Duodenal mucosa (tissue), 2 donors: ENCODE measurements around the gene FBXO45.
"Not testable (repeated sequence)": the region's sequence is repeated elsewhere in the genome, so short reads cannot be mapped to it uniquely, and the experiment has no call there.

Experiments used
- H3K27ac ChIP-seq: one replicate; pipeline ENCODE4 v1.7.0; 2013; ENCODE audit warnings: low read depth, low read length
- H3K27me3 ChIP-seq, 2 donors: one replicate each; pipeline ENCODE4 v1.7.0; 2013; ENCODE audit warnings: low read length in 2 of 2, control low read depth in 1 of 2; ENCODE audit not compliant: insufficient read depth in 2 of 2, control insufficient read depth in 1 of 2
- H3K36me3 ChIP-seq, 2 donors: one replicate each; pipeline ENCODE4 v1.7.0; 2013; ENCODE audit warnings: low read length in 2 of 2, control low read depth in 1 of 2; ENCODE audit not compliant: insufficient read depth in 2 of 2, control insufficient read depth in 1 of 2
- H3K4me1 ChIP-seq, 2 donors: one replicate each; pipeline ENCODE4 v1.7.0; 2013; ENCODE audit warnings: low read length in 2 of 2, control low read depth in 1 of 2; ENCODE audit not compliant: insufficient read depth in 2 of 2, control insufficient read depth in 1 of 2
- H3K4me3 ChIP-seq, 2 donors: one replicate each; pipeline ENCODE4 v1.7.0; 2013; ENCODE audit warnings: low read length in 2 of 2, low read depth in 1 of 2
- H3K9ac ChIP-seq, 2 donors: one replicate each; pipeline ENCODE4 v1.7.0; 2013; ENCODE audit warnings: low read length in 2 of 2, low read depth in 1 of 2
- H3K9me3 ChIP-seq, 2 donors: one replicate each; pipeline ENCODE4 v1.7.0; 2013; ENCODE audit warnings: low read length in 2 of 2, control low read depth in 1 of 2; ENCODE audit not compliant: control insufficient read depth in 1 of 2

Gene FBXO45

GRCh38 chr3:196555295-196555694 lies 13.2 kb upstream of the FBXO45 start:
- Histone ChIP-seq H3K36me3 (peaks cover 0 to 8% of the 10 kb centered on the region in 2 donors), H3K9ac (no peak overlapping the region), H3K9me3 (no peaks in the 10 kb centered on the region), H3K4me3 (no peak overlapping the region), H3K27me3 (no peaks in the 10 kb centered on the region), H3K4me1 (no peaks in the 10 kb centered on the region), H3K27ac (no peak overlapping the region)

DNA sequence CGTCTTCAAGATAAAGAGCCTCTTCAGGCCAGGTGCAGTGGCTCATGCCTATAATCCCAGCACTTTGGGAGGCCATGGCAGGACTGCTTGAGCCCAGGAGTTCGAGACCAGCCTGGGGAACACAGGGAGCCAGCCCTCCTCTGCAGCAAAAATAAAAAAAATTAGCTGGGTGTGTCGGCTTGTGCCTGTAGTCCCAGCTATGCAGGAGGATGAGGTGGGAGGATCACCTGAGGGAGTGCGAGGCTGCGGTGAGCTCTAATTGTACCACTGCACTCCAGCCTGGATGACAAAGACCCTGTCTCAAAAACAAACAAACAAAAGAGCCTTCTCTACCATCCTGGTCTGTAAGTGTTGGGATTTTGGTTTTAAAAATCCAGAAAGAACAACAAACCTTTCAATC lies 11.2 kb upstream of the FBXO45 start:
- H3K9ac ChIP-seq: no peak overlapping the region
- no peak overlapping the region for H3K27ac ChIP-seq
- H3K4me1 ChIP-seq: no peaks in the 10 kb centered on the region
- H3K27me3 ChIP-seq: no peaks in the 10 kb centered on the region
- H3K4me3 ChIP-seq: no peak overlapping the region
- no peaks in the 10 kb centered on the region for H3K9me3 ChIP-seq
- peaks cover 0 to 17% of the 10 kb centered on the region in 2 donors for H3K36me3 ChIP-seq

DNA sequence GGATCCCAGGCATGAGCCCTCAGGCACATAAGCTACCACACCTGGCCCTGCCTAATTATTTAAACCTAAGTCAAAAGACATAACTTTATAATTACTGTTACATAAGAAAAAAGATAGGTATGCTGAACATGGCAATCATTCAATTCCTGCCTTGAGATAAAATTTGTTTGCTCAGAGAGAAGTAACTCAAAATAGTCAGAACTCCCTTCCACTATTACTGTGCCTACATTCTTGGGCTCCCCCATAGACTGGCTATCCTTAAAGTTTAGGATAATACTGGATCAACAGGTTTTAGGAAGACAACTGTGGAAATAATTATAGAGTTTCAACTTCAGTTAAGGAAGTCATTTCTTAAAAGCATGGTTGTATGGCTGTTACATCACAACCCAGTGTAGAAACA lies 10.0 kb upstream of the FBXO45 start:
- Histone ChIP-seq H3K27ac (no peak overlapping the region), H3K4me1 (no peaks in the 10 kb centered on the region), H3K9me3 (no peaks in the 10 kb centered on the region), H3K36me3 (peaks cover 0 to 17% of the 10 kb centered on the region in 2 donors), H3K4me3 (no peak overlapping the region), H3K9ac (no peak overlapping the region), H3K27me3 (no peaks in the 10 kb centered on the region)

GRCh38 chr3:196559826-196560225 lies 8.6 kb upstream of the FBXO45 start:
- Histone ChIP-seq H3K9me3 (no peaks in the 10 kb centered on the region), H3K4me1 (no peaks in the 10 kb centered on the region)

GRCh38 chr3:196563721-196564225 lies 4.7 kb upstream of the FBXO45 start:
- H3K4me3 ChIP-seq: no peak overlapping the region
- peaks cover 0 to 17% of the 10 kb centered on the region in 2 donors for H3K36me3 ChIP-seq
- H3K4me1 ChIP-seq: peaks cover 8 to 11% of the 10 kb centered on the region in 2 donors
- no peaks in the 10 kb centered on the region for H3K9me3 ChIP-seq
- no peak overlapping the region for H3K9ac ChIP-seq
- no peaks in the 10 kb centered on the region for H3K27me3 ChIP-seq
- H3K27ac ChIP-seq: no peak overlapping the region

More at GRCh38 chr3:196559826-196560225, 8.6 kb upstream of the FBXO45 start:
- Histone ChIP-seq H3K27ac (no peak overlapping the region), H3K36me3 (peaks cover 0 to 17% of the 10 kb centered on the region in 2 donors), H3K9ac (no peak overlapping the region), H3K27me3 (no peaks in the 10 kb centered on the region), H3K4me3 (no peak overlapping the region)

GRCh38 chr3:196569003-196569516 lies 600 bp downstream of the FBXO45 start:
- no peaks in the 10 kb centered on the region for H3K27me3 ChIP-seq
- H3K9ac ChIP-seq: peak overlapping the region; percentile 27 to 70
- H3K4me3 ChIP-seq: peak overlapping the region; percentile 100
- H3K4me1 ChIP-seq: peaks cover 17 to 19% of the 10 kb centered on the region in 2 donors
- no peaks in the 10 kb centered on the region for H3K9me3 ChIP-seq
- no peaks in the 10 kb centered on the region for H3K36me3 ChIP-seq
- peak overlapping the region; percentile 46 for H3K27ac ChIP-seq

DNA sequence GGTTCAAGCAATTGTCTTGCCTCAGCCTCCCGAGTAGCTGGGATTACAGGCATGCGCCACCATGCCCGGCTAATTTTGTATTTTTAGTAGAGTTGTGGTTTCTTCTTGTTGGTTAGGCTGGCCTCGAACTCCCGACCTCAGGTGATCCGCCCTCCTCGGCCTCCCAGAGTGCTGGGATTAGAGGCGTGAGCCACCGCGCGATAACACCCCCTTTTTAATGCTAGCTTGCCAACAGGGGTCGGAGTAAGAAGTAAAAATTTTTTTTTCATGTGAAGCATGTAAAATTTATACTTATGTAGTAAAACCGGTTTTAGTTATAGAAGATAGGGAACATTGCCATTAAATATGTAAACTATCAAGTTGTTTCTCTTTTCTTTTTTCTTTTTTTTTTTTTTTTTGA lies 1.9 kb downstream of the FBXO45 start:
- not testable (repeated sequence) for H3K36me3 ChIP-seq, H3K27ac ChIP-seq, H3K4me3 ChIP-seq, H3K9me3 ChIP-seq, H3K27me3 ChIP-seq, H3K9ac ChIP-seq
- H3K4me1 ChIP-seq: peaks cover 17 to 19% of the 10 kb centered on the region in 2 donors

- no peak overlapping the region for H3K27ac ChIP-seq
- H3K9me3 ChIP-seq: no peaks in the 10 kb centered on the region
- no peak overlapping the region for H3K4me3 ChIP-seq
- H3K27me3 ChIP-seq: no peaks in the 10 kb centered on the region
- peaks cover 0 to 1% of the 10 kb centered on the region in 2 donors for H3K36me3 ChIP-seq
- H3K9ac ChIP-seq: no peak overlapping the region
- H3K4me1 ChIP-seq: peaks cover 14 to 16% of the 10 kb centered on the region in 2 donors
Observed at GRCh38 chr3:196572389-196572788, 3.9 kb downstream of the FBXO45 start.

DNA sequence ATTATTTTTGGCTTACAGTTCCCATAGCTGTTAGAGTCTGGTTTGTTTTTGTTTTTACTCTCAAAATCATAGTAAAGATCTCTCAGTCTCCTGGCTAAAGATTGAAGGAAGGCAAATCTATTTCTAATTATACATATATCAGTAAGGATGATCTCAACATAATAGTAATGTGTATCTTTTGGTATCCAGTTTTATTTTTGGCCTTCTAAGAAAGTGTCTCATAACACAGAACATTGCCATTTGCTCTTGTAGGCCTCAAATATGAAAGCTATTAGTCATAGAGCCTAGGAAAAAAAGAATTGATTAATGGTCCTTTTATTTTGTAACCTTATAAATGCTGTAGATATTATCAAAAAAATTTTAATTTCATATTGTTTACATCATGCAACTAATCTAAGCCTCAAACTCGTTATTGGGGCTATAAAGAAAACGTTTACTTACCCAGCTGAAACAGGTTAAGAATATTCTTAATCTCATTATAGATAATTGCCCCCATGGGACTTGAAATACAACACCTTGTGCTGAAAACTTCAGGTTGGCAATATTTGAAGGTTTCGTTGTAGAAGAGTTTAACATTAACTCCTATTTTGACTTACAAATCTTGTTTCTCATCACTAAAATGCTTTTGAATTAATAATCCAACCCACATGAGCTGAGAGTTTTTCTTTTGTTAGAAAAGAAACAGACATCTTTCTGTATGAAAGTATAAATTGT lies 16.7 kb downstream of the FBXO45 start:
- H3K36me3 ChIP-seq: peaks cover 7 to 38% of the 10 kb centered on the region in 2 donors
- H3K9ac ChIP-seq: no peak overlapping the region
- H3K4me3 ChIP-seq: no peak overlapping the region
- no peaks in the 10 kb centered on the region for H3K9me3 ChIP-seq
- H3K4me1 ChIP-seq: no peaks in the 10 kb centered on the region
- H3K27me3 ChIP-seq: no peaks in the 10 kb centered on the region
- no peak overlapping the region for H3K27ac ChIP-seq

- H3K27ac ChIP-seq: no peak overlapping the region
- H3K27me3 ChIP-seq: no peaks in the 10 kb centered on the region
- no peak overlapping the region for H3K4me3 ChIP-seq
- no peaks in the 10 kb centered on the region for H3K4me1 ChIP-seq
- H3K9ac ChIP-seq: no peak overlapping the region
- H3K9me3 ChIP-seq: no peaks in the 10 kb centered on the region
- peaks cover under 1 to 15% of the 10 kb centered on the region in 2 donors for H3K36me3 ChIP-seq
Observed at GRCh38 chr3:196590279-196590678, 21.8 kb downstream of the FBXO45 start.
